Measurements from ENCODE around the gene S100A7A.

- no peak for TF ChIP-seq GATA2 (IDR thresholded peaks at IDR 0.05; ENCODE audit: low read depth, low read length)
- TF ChIP-seq GATA3 (IDR thresholded peaks at IDR 0.05; ENCODE audit: low read depth, low read length) = no peak
Observed at GRCh38 chr1:153437236-153437635, 20.9 kb downstream of the S100A7A start.
